ENCODE measurements around the gene ROPN1B.

Gene ROPN1B

GRCh38 chr3:126031981-126032471 is 63.0 kb downstream of the ROPN1B start:
- no peak overlapping the region for H3K27ac ChIP-seq (ENCODE audit: low read length)
- no peaks in the 10 kb centered on the region for H3K4me1 ChIP-seq (ENCODE audit: control insufficient read depth, insufficient read depth, low read length)
- H3K27me3 ChIP-seq (ENCODE audit: control insufficient read depth in 1 of 2, insufficient read depth in 2 of 2, low read length in 2 of 2), result no peaks in the 10 kb centered on the region
- H3K4me3 ChIP-seq (ENCODE audit: low read length in 2 of 2), result no peak overlapping the region
- H3K9me3 ChIP-seq (ENCODE audit: control insufficient read depth in 2 of 2, low read length in 2 of 2), result peaks cover 0 to 5% of the 10 kb centered on the region in 2 donors
- H3K9ac ChIP-seq (ENCODE audit: low read length in 2 of 2), result no peak overlapping the region
- H3K36me3 ChIP-seq (ENCODE audit: control insufficient read depth in 2 of 2, insufficient read depth in 2 of 2, low read length in 2 of 2), result peaks cover 4 to 31% of the 10 kb centered on the region in 2 donors
